HEK293T (cell line): ENCODE results near the gene ATP1A3.
"Not testable (repeated sequence)": the region's sequence is repeated elsewhere in the genome, so short reads cannot be mapped to it uniquely, and the experiment has no call there.

Experiments
- ELF4 ChIP-seq: fragments of 450-650 bp; IDR thresholded peaks from 2 replicates; pipeline ENCODE4 v1.6.1; 2017; ENCODE audit warnings: antibody characterized with exemption
- FOXK2 ChIP-seq: fragments of 450-650 bp; IDR thresholded peaks from 2 replicates; pipeline ENCODE4 v1.6.1; 2016; ENCODE audit warnings: mild to moderate bottlenecking
- FOXM1 ChIP-seq: fragments of 450-650 bp; IDR thresholded peaks from 2 replicates; pipeline ENCODE4 v1.6.1; 2017; ENCODE audit warnings: mild to moderate bottlenecking, borderline replicate concordance
- HDGF ChIP-seq: fragments of 450-650 bp; IDR thresholded peaks from 2 replicates; pipeline ENCODE4 v1.6.1; 2017; ENCODE audit warnings: antibody characterized with exemption, borderline replicate concordance
- SP1 ChIP-seq: fragments of 450-650 bp; IDR thresholded peaks from 2 replicates; pipeline ENCODE4 v1.6.1; 2017
- SUZ12 ChIP-seq: fragments of 450-650 bp; IDR thresholded peaks from 2 replicates; pipeline ENCODE4 v1.6.1; 2016; ENCODE audit warnings: mild to moderate bottlenecking

- TF ChIP-seq SUZ12, ELF4, FOXM1, SP1, FOXK2, HDGF: not testable (repeated sequence)
Observed at GRCh38 chr19:42040491-42040890, 46.5 kb upstream of the ATP1A3 start.
